AG08395 (cell line): Measurements from ENCODE around the gene ASCC1.

Experiments
- DNase-seq: peaks from one replicate; pipeline ENCODE4 v3.0.0; 2012; ENCODE audit warnings: mixed read lengths, low spot score

ASCC1 gene

GRCh38 chr10:72081772-72082590 lies 134.1 kb downstream of the ASCC1 start:
- DNase-seq = no peak

GRCh38 chr10:72081210-72081609 lies 134.9 kb downstream of the ASCC1 start:
- no peak for DNase-seq

- no peak for DNase-seq
Measured at GRCh38 chr10:72080042-72080975, 135.8 kb downstream of the ASCC1 start.

GRCh38 chr10:72079356-72079755 lies 136.7 kb downstream of the ASCC1 start:
- no peak for DNase-seq

GRCh38 chr10:72077275-72077990 lies 138.6 kb downstream of the ASCC1 start:
- DNase-seq = no peak

- DNase-seq = no peak
Measured at GRCh38 chr10:72076756-72077155, 139.3 kb downstream of the ASCC1 start.

- DNase-seq = no peak
Measured at GRCh38 chr10:72075376-72076115, 140.5 kb downstream of the ASCC1 start.

- no peak for DNase-seq
Measured at GRCh38 chr10:72074574-72075375, 141.3 kb downstream of the ASCC1 start.

- DNase-seq = no peak
Measured at GRCh38 chr10:72073708-72074573, 142.1 kb downstream of the ASCC1 start.

- no peak for DNase-seq
Measured at GRCh38 chr10:72072639-72073038, 143.4 kb downstream of the ASCC1 start.

- no peak for DNase-seq
Measured at GRCh38 chr10:72072046-72072445, 144.0 kb downstream of the ASCC1 start.

GRCh38 chr10:72069751-72070526 lies 146.1 kb downstream of the ASCC1 start:
- no peak for DNase-seq

GRCh38 chr10:72068901-72069446 lies 147.1 kb downstream of the ASCC1 start:
- DNase-seq = no peak

GRCh38 chr10:72068126-72068765 lies 147.8 kb downstream of the ASCC1 start:
- DNase-seq = no peak

GRCh38 chr10:72067463-72068125 lies 148.5 kb downstream of the ASCC1 start:
- no peak for DNase-seq

GRCh38 chr10:72066318-72067284 lies 149.5 kb downstream of the ASCC1 start:
- no peak for DNase-seq
